Fibroblast of mammary gland (primary cell): ENCODE data around the gene FLNC.

Source experiments
- DNase-seq: peaks from one replicate; pipeline ENCODE4 v3.0.0-alpha.2; 2010; ENCODE audit warnings: low read depth
- H3K4me3 ChIP-seq: 2 replicates; pipeline ENCODE4 v1.5.1; 2011; ENCODE audit warnings: low read depth, mild to moderate bottlenecking, low read length, moderate library complexity; ENCODE audit not compliant: control insufficient read depth
- TF ChIP-seq, protein P1 (sequence below): conservative IDR thresholded peaks from 2 replicates; pipeline ENCODE4 v1.5.1; 2011; ENCODE audit warnings: low read depth, low read length, inconsistent platforms; ENCODE audit not compliant: control insufficient read depth, insufficient read depth

Gene FLNC, protein sequence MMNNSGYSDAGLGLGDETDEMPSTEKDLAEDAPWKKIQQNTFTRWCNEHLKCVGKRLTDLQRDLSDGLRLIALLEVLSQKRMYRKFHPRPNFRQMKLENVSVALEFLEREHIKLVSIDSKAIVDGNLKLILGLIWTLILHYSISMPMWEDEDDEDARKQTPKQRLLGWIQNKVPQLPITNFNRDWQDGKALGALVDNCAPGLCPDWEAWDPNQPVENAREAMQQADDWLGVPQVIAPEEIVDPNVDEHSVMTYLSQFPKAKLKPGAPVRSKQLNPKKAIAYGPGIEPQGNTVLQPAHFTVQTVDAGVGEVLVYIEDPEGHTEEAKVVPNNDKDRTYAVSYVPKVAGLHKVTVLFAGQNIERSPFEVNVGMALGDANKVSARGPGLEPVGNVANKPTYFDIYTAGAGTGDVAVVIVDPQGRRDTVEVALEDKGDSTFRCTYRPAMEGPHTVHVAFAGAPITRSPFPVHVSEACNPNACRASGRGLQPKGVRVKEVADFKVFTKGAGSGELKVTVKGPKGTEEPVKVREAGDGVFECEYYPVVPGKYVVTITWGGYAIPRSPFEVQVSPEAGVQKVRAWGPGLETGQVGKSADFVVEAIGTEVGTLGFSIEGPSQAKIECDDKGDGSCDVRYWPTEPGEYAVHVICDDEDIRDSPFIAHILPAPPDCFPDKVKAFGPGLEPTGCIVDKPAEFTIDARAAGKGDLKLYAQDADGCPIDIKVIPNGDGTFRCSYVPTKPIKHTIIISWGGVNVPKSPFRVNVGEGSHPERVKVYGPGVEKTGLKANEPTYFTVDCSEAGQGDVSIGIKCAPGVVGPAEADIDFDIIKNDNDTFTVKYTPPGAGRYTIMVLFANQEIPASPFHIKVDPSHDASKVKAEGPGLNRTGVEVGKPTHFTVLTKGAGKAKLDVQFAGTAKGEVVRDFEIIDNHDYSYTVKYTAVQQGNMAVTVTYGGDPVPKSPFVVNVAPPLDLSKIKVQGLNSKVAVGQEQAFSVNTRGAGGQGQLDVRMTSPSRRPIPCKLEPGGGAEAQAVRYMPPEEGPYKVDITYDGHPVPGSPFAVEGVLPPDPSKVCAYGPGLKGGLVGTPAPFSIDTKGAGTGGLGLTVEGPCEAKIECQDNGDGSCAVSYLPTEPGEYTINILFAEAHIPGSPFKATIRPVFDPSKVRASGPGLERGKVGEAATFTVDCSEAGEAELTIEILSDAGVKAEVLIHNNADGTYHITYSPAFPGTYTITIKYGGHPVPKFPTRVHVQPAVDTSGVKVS (N-terminal part only)

DNA sequence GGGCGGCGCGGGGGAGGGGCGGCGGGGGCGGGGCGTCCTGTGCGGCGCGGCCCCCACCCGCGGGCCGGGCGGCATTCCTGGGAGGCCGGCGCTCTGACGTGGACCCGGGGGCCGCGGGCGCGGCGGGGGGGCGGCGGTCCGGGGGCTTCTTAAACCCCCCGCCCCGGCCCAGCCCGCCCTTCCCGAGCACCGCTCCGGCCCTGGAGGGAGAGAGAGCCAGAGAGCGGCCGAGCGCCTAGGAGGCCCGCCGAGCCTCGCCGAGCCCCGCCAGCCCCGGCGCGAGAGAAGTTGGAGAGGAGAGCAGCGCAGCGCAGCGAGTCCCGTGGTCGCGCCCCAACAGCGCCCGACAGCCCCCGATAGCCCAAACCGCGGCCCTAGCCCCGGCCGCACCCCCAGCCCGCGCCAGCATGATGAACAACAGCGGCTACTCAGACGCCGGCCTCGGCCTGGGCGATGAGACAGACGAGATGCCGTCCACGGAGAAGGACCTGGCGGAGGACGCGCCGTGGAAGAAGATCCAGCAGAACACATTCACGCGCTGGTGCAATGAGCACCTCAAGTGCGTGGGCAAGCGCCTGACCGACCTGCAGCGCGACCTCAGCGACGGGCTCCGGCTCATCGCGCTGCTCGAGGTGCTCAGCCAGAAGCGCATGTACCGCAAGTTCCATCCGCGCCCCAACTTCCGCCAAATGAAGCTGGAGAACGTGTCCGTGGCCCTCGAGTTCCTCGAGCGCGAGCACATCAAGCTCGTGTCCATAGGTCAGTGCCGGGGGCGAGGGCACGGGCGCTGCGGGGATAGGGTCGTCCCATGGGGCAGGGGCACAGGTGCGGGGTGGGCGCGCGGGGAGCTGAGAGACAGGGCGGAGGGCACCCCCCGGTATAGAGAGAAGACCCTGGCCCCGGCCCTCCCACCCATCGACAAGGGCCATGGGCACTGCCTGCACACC is at the start of gene FLNC:
FLNC (plus strand) TSS at position 176 of the 947 bp plus-strand sequence; CDS start at position 408, 232 bp downstream.
- peak; percentile 42 for DNase-seq
- H3K4me3 ChIP-seq: peak within 1 kb of the TSS; percentile 80
- TF ChIP-seq, protein P1, sequence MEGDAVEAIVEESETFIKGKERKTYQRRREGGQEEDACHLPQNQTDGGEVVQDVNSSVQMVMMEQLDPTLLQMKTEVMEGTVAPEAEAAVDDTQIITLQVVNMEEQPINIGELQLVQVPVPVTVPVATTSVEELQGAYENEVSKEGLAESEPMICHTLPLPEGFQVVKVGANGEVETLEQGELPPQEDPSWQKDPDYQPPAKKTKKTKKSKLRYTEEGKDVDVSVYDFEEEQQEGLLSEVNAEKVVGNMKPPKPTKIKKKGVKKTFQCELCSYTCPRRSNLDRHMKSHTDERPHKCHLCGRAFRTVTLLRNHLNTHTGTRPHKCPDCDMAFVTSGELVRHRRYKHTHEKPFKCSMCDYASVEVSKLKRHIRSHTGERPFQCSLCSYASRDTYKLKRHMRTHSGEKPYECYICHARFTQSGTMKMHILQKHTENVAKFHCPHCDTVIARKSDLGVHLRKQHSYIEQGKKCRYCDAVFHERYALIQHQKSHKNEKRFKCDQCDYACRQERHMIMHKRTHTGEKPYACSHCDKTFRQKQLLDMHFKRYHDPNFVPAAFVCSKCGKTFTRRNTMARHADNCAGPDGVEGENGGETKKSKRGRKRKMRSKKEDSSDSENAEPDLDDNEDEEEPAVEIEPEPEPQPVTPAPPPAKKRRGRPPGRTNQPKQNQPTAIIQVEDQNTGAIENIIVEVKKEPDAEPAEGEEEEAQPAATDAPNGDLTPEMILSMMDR: no peak

DNA sequence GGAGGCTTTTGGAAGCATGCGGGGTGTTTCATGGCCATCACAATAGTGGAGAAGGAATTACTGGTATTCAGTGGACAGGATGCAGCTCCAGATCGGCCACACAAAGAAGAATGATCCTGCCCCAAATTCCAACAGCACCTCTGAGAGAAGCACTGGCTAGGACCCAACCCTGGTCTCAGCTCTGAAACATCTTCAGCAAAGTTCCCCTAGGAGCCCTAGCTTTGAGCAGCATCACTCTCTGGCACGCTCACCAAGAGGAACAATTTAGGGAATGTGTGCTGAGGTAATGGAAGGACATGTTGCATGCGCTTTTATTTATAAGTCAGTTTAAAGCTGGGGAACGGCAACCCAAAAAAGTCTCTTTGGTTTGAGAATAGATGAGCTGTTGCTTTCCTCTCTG is 49.1 kb upstream of the FLNC start:
- peak; percentile 63 for DNase-seq
- no peak overlapping the region for H3K4me3 ChIP-seq
- TF ChIP-seq, protein P1: no peak

DNA sequence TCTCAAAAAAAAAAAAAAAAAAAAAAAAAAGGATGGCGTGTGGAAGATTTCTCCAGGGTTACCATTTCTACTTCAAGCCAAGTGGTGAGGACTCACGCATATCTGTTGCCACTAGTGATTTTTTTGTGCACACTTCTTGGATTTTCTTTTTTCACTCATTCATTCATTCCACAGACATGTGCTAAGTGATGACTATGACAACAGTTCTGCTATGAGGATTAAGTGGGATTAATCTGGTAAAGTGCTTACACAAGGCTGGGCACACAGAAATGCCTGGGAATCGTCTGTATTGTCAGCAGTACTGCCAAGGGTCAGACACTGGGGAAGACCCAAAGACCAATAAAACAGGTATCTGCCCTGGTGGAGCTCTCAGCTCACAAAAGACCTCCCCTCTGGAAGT is 48.4 kb upstream of the FLNC start:
- no peak overlapping the region for H3K4me3 ChIP-seq

DNA sequence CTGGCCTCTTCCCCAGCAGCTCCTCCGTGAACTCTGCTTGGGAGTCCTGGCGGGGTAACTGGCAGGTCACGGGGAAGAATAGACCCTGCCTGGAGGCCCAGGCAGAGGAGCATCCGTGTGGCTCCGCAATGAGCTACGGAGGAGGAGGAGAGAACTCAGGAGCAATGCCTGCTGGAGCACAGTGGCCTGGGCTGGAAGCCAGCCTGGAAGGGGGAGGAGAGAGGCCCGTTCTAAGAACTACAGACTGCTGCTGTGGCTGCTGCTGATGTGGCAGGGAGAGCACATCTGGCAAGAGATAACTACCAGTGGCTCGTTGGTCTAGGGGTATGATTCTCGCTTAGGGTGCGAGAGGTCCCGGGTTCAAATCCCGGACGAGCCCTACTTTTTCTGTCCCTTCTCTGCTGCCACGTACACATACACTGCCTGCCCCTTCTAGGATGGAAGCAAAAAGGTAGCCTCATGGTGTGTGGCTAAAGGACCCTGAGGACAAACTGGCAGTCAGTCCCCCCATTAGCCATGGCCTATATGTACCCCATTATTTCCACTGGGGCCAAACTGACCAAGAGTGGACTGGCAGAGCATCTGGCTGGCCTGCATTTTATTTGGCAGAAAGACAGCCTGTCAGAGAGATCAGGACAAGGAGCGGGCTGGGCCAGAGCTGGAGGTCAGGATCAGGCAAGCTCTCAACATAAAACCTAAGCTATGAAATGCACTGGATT is 46.9 kb upstream of the FLNC start:
- H3K4me3 ChIP-seq: peak overlapping the region; percentile 26
- TF ChIP-seq, protein P1: no peak
- DNase-seq: peak; percentile 91

More for the DNA sequence above, 48.4 kb upstream of the FLNC start:
- no peak for DNase-seq
- TF ChIP-seq, protein P1: no peak

DNA sequence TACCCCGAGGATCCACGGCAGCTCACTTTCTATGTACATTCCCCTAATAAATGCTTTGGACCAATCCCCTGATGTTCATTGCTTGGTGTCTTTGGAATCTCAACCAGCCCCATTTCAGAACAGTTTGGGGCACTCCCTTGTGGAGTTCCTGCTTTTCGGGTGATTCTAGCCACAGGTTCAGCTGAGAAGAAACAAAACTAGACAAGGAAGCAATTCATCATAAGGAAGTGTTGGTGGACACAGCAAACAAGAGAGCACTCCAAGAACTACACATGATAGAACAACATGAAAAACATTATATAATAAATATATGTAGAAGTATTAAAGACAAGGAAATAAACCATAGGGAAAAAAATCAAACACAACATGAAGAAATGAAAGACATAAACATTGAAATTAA is 44.5 kb upstream of the FLNC start:
- TF ChIP-seq, protein P1: no peak
- no peak overlapping the region for H3K4me3 ChIP-seq
- no peak for DNase-seq
